Dendritic cell treated with granulocyte-macrophage colony-stimulating factor and Interleukin-4, amounts not matched to agents 40 ng/mL and 50 ng/mL, for 4 days (primary cell): Measurements from ENCODE around the gene TSPAN1.
A peak's percentile ranks its signal among the peaks of the same experiment; 100 is the strongest.

ENCODE experiments used
- H3K27ac Mint-ChIP-seq: one replicate; pipeline ENCODE4 v1.8.0; 2022; ENCODE audit warnings: mild to moderate bottlenecking, mixed read lengths
- H3K27me3 Mint-ChIP-seq: one replicate; pipeline ENCODE4 v1.8.0; 2022; ENCODE audit warnings: mild to moderate bottlenecking, mixed read lengths
- H3K36me3 Mint-ChIP-seq: one replicate; pipeline ENCODE4 v1.8.0; 2022; ENCODE audit warnings: low read depth, mixed read lengths
- H3K4me1 Mint-ChIP-seq: one replicate; pipeline ENCODE4 v1.8.0; 2022; ENCODE audit warnings: low read depth, mixed read lengths
- H3K4me3 Mint-ChIP-seq: one replicate; pipeline ENCODE4 v1.8.0; 2022; ENCODE audit warnings: mild to moderate bottlenecking, moderate library complexity, mixed read lengths
- H3K9me3 Mint-ChIP-seq: one replicate; pipeline ENCODE4 v1.8.0; 2022; ENCODE audit warnings: mixed read lengths
- intact Hi-C: fragments of 100-400 bp; cut with micrococcal nuclease; formaldehyde crosslinking; loops from one replicate; pipeline ENCODE4 v1.15.0; 2022

Gene TSPAN1

GRCh38 chr1:46174448-46175231 is at the start of gene TSPAN1:
TSPAN1 (plus strand) TSS chr1:46175087; CDS start chr1:46181108, 6,021 bp downstream.
- H3K4me3 Mint-ChIP-seq: no peak within 1 kb of the TSS
- no peaks in the 10 kb centered on the region for H3K9me3 Mint-ChIP-seq
- no peak within 1 kb of the TSS for H3K27ac Mint-ChIP-seq
- H3K36me3 Mint-ChIP-seq: no peaks in the 10 kb centered on the region
- intact Hi-C loops: no loop called here
- no peaks in the 10 kb centered on the region for H3K4me1 Mint-ChIP-seq
- H3K27me3 Mint-ChIP-seq: peaks cover 21% of the 10 kb centered on the region

GRCh38 chr1:46128344-46128743 is 46.5 kb upstream of the TSPAN1 start:
- Mint-ChIP-seq H3K27ac (no peak overlapping the region), H3K4me3 (no peak overlapping the region), H3K9me3 (no peaks in the 10 kb centered on the region), H3K27me3 (peaks cover 41% of the 10 kb centered on the region), H3K36me3 (peaks cover 15% of the 10 kb centered on the region), H3K4me1 (peaks cover 18% of the 10 kb centered on the region)
- intact Hi-C loops: no loop called here

- no peak overlapping the region for H3K27ac Mint-ChIP-seq
- peaks cover 23% of the 10 kb centered on the region for H3K4me1 Mint-ChIP-seq
- H3K4me3 Mint-ChIP-seq: no peak overlapping the region
- H3K27me3 Mint-ChIP-seq: peaks cover 57% of the 10 kb centered on the region
- H3K36me3 Mint-ChIP-seq: peaks cover 15% of the 10 kb centered on the region
- H3K9me3 Mint-ChIP-seq: no peaks in the 10 kb centered on the region
- intact Hi-C loops: no loop called here
These were observed 44.8 kb upstream of the TSPAN1 start for GRCh38 chr1:46130121-46130520.

- Mint-ChIP-seq H3K27me3 (peaks cover 59% of the 10 kb centered on the region), H3K36me3 (peaks cover 15% of the 10 kb centered on the region), H3K9me3 (no peaks in the 10 kb centered on the region), H3K4me3 (no peak overlapping the region), H3K4me1 (peaks cover 23% of the 10 kb centered on the region), H3K27ac (no peak overlapping the region)
- intact Hi-C loops: no loop called here
These were observed 44.3 kb upstream of the TSPAN1 start for GRCh38 chr1:46130606-46131005.

GRCh38 chr1:46131093-46131492 is 43.8 kb upstream of the TSPAN1 start:
- Mint-ChIP-seq H3K4me1 (peaks cover 23% of the 10 kb centered on the region), H3K4me3 (no peak overlapping the region), H3K27me3 (peaks cover 62% of the 10 kb centered on the region), H3K9me3 (no peaks in the 10 kb centered on the region), H3K27ac (no peak overlapping the region), H3K36me3 (peaks cover 15% of the 10 kb centered on the region)
- intact Hi-C loops: no loop called here

GRCh38 chr1:46131712-46132528 is 43.0 kb upstream of the TSPAN1 start:
- Mint-ChIP-seq H3K9me3 (no peaks in the 10 kb centered on the region), H3K4me1 (peaks cover 23% of the 10 kb centered on the region), H3K27ac (peak overlapping the region; percentile 99), H3K36me3 (peaks cover 15% of the 10 kb centered on the region), H3K27me3 (peaks cover 66% of the 10 kb centered on the region), H3K4me3 (peak overlapping the region; percentile 81)
- intact Hi-C loops: no loop called here

- Mint-ChIP-seq H3K27ac (peak within 1 kb of the TSS; percentile 99), H3K27me3 (peaks cover 69% of the 10 kb centered on the region), H3K36me3 (peaks cover 15% of the 10 kb centered on the region), H3K9me3 (no peaks in the 10 kb centered on the region), H3K4me3 (peak within 1 kb of the TSS; percentile 81), H3K4me1 (peaks cover 23% of the 10 kb centered on the region)
- intact Hi-C loops: no loop called here
These were observed 42.2 kb upstream of the TSPAN1 start, which contains the start of gene PIK3R3 for GRCh38 chr1:46132529-46133180. PIK3R3 (minus strand) TSS chr1:46132629; CDS start chr1:46131952, 677 bp downstream.

- peaks cover 66% of the 10 kb centered on the region for H3K27me3 Mint-ChIP-seq
- H3K4me1 Mint-ChIP-seq: peaks cover 23% of the 10 kb centered on the region
- intact Hi-C loops: no loop called here
- H3K27ac Mint-ChIP-seq: peak overlapping the region; percentile 99
- H3K4me3 Mint-ChIP-seq: peak overlapping the region; percentile 81
- peaks cover 15% of the 10 kb centered on the region for H3K36me3 Mint-ChIP-seq
- no peaks in the 10 kb centered on the region for H3K9me3 Mint-ChIP-seq
These were observed 41.7 kb upstream of the TSPAN1 start for GRCh38 chr1:46133181-46133658.

- Mint-ChIP-seq H3K9me3 (no peaks in the 10 kb centered on the region), H3K4me3 (peak overlapping the region; percentile 81), H3K4me1 (peaks cover 23% of the 10 kb centered on the region), H3K36me3 (peaks cover 15% of the 10 kb centered on the region), H3K27me3 (peaks cover 62% of the 10 kb centered on the region), H3K27ac (peak overlapping the region; percentile 99)
- intact Hi-C loops: no loop called here
These were observed 41.0 kb upstream of the TSPAN1 start for GRCh38 chr1:46133781-46134350.

- peaks cover 23% of the 10 kb centered on the region for H3K4me1 Mint-ChIP-seq
- peaks cover 58% of the 10 kb centered on the region for H3K27me3 Mint-ChIP-seq
- peaks cover 15% of the 10 kb centered on the region for H3K36me3 Mint-ChIP-seq
- H3K9me3 Mint-ChIP-seq: no peaks in the 10 kb centered on the region
- H3K27ac Mint-ChIP-seq: no peak overlapping the region
- H3K4me3 Mint-ChIP-seq: no peak overlapping the region
- intact Hi-C loops: no loop called here
These were observed 40.1 kb upstream of the TSPAN1 start for GRCh38 chr1:46134660-46135331.

GRCh38 chr1:46136711-46137110 is 38.2 kb upstream of the TSPAN1 start:
- no peak overlapping the region for H3K27ac Mint-ChIP-seq
- H3K4me3 Mint-ChIP-seq: no peak overlapping the region
- peaks cover 15% of the 10 kb centered on the region for H3K4me1 Mint-ChIP-seq
- H3K27me3 Mint-ChIP-seq: peaks cover 46% of the 10 kb centered on the region
- intact Hi-C loops: no loop called here
- no peaks in the 10 kb centered on the region for H3K9me3 Mint-ChIP-seq
- peaks cover 15% of the 10 kb centered on the region for H3K36me3 Mint-ChIP-seq

- no peak overlapping the region for H3K4me3 Mint-ChIP-seq
- no peak overlapping the region for H3K27ac Mint-ChIP-seq
- peaks cover 41% of the 10 kb centered on the region for H3K27me3 Mint-ChIP-seq
These were observed 37.0 kb upstream of the TSPAN1 start for GRCh38 chr1:46137916-46138315.

GRCh38 chr1:46148318-46148717 is 26.6 kb upstream of the TSPAN1 start:
- no peak overlapping the region for H3K4me3 Mint-ChIP-seq
- no peak overlapping the region for H3K27ac Mint-ChIP-seq
- H3K4me1 Mint-ChIP-seq: peaks cover 8% of the 10 kb centered on the region
- intact Hi-C loops: no loop called here
- peaks cover 6% of the 10 kb centered on the region for H3K27me3 Mint-ChIP-seq
- no peaks in the 10 kb centered on the region for H3K9me3 Mint-ChIP-seq
- H3K36me3 Mint-ChIP-seq: no peaks in the 10 kb centered on the region

More at GRCh38 chr1:46137916-46138315, 37.0 kb upstream of the TSPAN1 start:
- H3K9me3 Mint-ChIP-seq: no peaks in the 10 kb centered on the region
- intact Hi-C loops: no loop called here
- H3K36me3 Mint-ChIP-seq: peaks cover 4% of the 10 kb centered on the region
- peaks cover 9% of the 10 kb centered on the region for H3K4me1 Mint-ChIP-seq
